ENCODE data around the gene ASXL1. TPM values are rescaled to one million over a fixed set of nuclear protein-coding genes. Genes with fewer than 3 reads are reported as not detected.
"Not testable (repeated sequence)": the region's sequence is repeated elsewhere in the genome, so short reads cannot be mapped to it uniquely, and the experiment has no call there.

Gene ASXL1
- 27.5 TPM for total RNA-seq

- ATAC-seq, result peak; percentile 96
Measured at GRCh38 chr20:32357869-32358631, at the start of gene ASXL1. ASXL1 (plus strand) TSS chr20:32358331; CDS start chr20:32358776, 445 bp downstream.

- ATAC-seq, result no peak
Measured at GRCh38 chr20:32312718-32313424, 45.3 kb upstream of the ASXL1 start.

- no peak for ATAC-seq
Measured at GRCh38 chr20:32314768-32315167, 43.4 kb upstream of the ASXL1 start.

GRCh38 chr20:32315399-32315798 lies 42.7 kb upstream of the ASXL1 start:
- ATAC-seq, result no peak

- ATAC-seq, result no peak
Measured at GRCh38 chr20:32315891-32316290, 42.2 kb upstream of the ASXL1 start.

GRCh38 chr20:32316667-32317066 lies 41.5 kb upstream of the ASXL1 start:
- ATAC-seq, result peak; percentile 60

GRCh38 chr20:32319100-32319499 lies 39.0 kb upstream of the ASXL1 start:
- ATAC-seq, result no peak

GRCh38 chr20:32320305-32320704 lies 37.8 kb upstream of the ASXL1 start:
- no peak for ATAC-seq

GRCh38 chr20:32321390-32321789 lies 36.7 kb upstream of the ASXL1 start:
- no peak for ATAC-seq

GRCh38 chr20:32322260-32322659 lies 35.9 kb upstream of the ASXL1 start:
- not testable (repeated sequence) for ATAC-seq

GRCh38 chr20:32323761-32324160 lies 34.4 kb upstream of the ASXL1 start:
- not testable (repeated sequence) for ATAC-seq

GRCh38 chr20:32325706-32326503 lies 32.2 kb upstream of the ASXL1 start:
- peak; percentile 78 for ATAC-seq

- peak; percentile 11 for ATAC-seq
Measured at GRCh38 chr20:32326504-32326845, 31.7 kb upstream of the ASXL1 start.

- ATAC-seq, result no peak
Measured at GRCh38 chr20:32327087-32327681, 30.9 kb upstream of the ASXL1 start.

GRCh38 chr20:32329817-32330554 lies 28.1 kb upstream of the ASXL1 start:
- ATAC-seq, result no peak

GRCh38 chr20:32330555-32330897 lies 27.6 kb upstream of the ASXL1 start:
- ATAC-seq, result no peak

- peak; percentile 47 for ATAC-seq
Measured at GRCh38 chr20:32332614-32333013, 25.5 kb upstream of the ASXL1 start.

GRCh38 chr20:32333181-32333987 lies 24.7 kb upstream of the ASXL1 start:
- no peak for ATAC-seq

- peak; percentile 56 for ATAC-seq
Measured at GRCh38 chr20:32333988-32334885, 23.9 kb upstream of the ASXL1 start.

GRCh38 chr20:32336918-32337347 lies 21.2 kb upstream of the ASXL1 start:
- ATAC-seq, result no peak
